Pancreas (tissue), 10 donors: Measurements from ENCODE around the gene SREBF2. TPM values are rescaled to one million over a fixed set of nuclear protein-coding genes. Genes with fewer than 3 reads are reported as not detected.

Experiments
- ATAC-seq, 4 donors: fragments of 200-7000 bp; cut with Tn5 transposase; one replicate each; pipeline versions ENCODE4 v1.8.0 to v1.9.1; 2020; ENCODE audit warnings: mild to moderate bottlenecking in 4 of 4, moderate library complexity in 4 of 4
- DNase-seq, 6 donors: peaks; one replicate each; pipeline ENCODE4 v3.0.0-alpha.2; 2020
- FAIRE-seq: peaks from 2 replicates; lab custom pipeline; 2012; peaks lifted over from hg19 to GRCh38; lab: Jason Lieb, UNC
- H3K27ac ChIP-seq, 4 donors: fragments of 200-600 bp; sonication (generic); 1 replicate in 3 of 4; 2 replicates in 1 of 4; pipeline versions ENCODE4 v1.5.0 to v1.8.0; 2020
- H3K27me3 ChIP-seq, 4 donors: fragments of 200-600 bp; one replicate each; pipeline ENCODE4 v1.8.0; 2021
- H3K36me3 ChIP-seq, 3 donors: fragments of 200-600 bp; sonication (generic) in 1 of 3; one replicate each; pipeline versions ENCODE4 v1.5.0 to v1.8.0; 2020 to 2021
- H3K4me1 ChIP-seq, 3 donors: fragments of 200-600 bp; one replicate each; pipeline ENCODE4 v1.8.0; 2021
- H3K4me3 ChIP-seq, 4 donors: fragments of 200-600 bp; sonication (generic) in 2 of 4; one replicate each; pipeline versions ENCODE4 v1.5.0 to v1.8.0; 2020 to 2021
- H3K9me3 ChIP-seq, 4 donors: fragments of 200-600 bp; one replicate each; pipeline ENCODE4 v1.8.0; 2021
- WGBS, 2 donors: extraction: QIAGEN DNeasy Blood & Tissue Kit; methylation state at CpG; one replicate each; pipeline ENCODE4 v1.1.7; 2013; 5-methylcytosine and 5-hydroxymethylcytosine counted together
- intact Hi-C, 3 donors: fragments of 100-400 bp; cut with DNase I; formaldehyde crosslinking; loops; one replicate each; pipeline versions ENCODE4 v1.11.1 to v1.14.2; 2022
- polyA plus RNA-seq, 2 donors: library from polyadenylated mRNA; stranded (reverse); fragments of 200-250 nt; gene quantifications; one replicate each; pipeline ENCODE4 v1.2.3, GENCODE V29; 2013
- total RNA-seq, 6 donors: library from RNA; stranded (reverse); fragmentation: NEBNext Ultra II Directional in 4 of 6; extraction: Animal tissue kit (Norgen Biotek cat#: 25700) in 4 of 6; gene quantifications; one replicate each; pipeline versions ENCODE4 v1.2.1 to v1.2.4, GENCODE V29; 2021 to 2023
- TF ChIP-seq, protein P1 (sequence below), 4 donors: fragments of 200-600 bp; sonication (generic) in 3 of 4; IDR thresholded peaks; one replicate each; pipeline versions ENCODE4 v1.5.0 to v1.8.0; 2021; ENCODE audit warnings: antibody characterized with exemption in 4 of 4
- donor health status: healthy with polysubstance abuse.
- donor health status: DM: no; HTN: no; CAD: no; lungs with moderate emphysema.
- donor health status: DM: no; HTN: no; CAD: no.
- donor health status: control.
- donor health status: control.
- donor health status: Bipolar disorder and iron deficiency.
- donor health status: DM: yes; HTN: yes; CAD: no.
- donor health status: DM: no; HTN: no; CAD: no.
- donor health status: DM: no; HTN: no; CAD: no.
- donor health status: DM: yes; HTN: yes; CAD: no.

Gene SREBF2
- total and polyA plus RNA-seq, 8 donors = 28.2 to 44.8 (median 34.6) TPM

DNA sequence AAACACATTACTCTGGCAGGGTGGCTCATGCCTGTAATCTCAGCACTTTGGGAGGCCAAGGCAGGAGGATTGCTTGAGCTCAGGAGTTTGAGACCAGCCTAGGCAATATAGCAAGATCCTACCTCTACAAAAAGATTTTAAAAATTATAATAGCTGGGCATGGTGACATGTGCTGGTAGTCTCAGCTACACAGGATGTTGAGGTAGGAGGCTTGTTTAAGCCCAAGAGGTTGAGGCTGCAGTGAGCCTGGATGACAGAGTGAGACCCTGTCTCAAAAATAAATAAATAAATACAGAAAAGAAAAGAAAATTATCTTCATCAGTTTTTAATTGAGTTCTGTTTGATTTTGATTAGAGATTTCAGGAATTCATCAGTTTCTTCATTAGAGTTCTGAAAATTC lies 27.3 kb upstream of the SREBF2 start:
- intact Hi-C loops = no loop called here
- TF ChIP-seq, protein P1, sequence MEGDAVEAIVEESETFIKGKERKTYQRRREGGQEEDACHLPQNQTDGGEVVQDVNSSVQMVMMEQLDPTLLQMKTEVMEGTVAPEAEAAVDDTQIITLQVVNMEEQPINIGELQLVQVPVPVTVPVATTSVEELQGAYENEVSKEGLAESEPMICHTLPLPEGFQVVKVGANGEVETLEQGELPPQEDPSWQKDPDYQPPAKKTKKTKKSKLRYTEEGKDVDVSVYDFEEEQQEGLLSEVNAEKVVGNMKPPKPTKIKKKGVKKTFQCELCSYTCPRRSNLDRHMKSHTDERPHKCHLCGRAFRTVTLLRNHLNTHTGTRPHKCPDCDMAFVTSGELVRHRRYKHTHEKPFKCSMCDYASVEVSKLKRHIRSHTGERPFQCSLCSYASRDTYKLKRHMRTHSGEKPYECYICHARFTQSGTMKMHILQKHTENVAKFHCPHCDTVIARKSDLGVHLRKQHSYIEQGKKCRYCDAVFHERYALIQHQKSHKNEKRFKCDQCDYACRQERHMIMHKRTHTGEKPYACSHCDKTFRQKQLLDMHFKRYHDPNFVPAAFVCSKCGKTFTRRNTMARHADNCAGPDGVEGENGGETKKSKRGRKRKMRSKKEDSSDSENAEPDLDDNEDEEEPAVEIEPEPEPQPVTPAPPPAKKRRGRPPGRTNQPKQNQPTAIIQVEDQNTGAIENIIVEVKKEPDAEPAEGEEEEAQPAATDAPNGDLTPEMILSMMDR (IDR thresholded peaks at IDR 0.05) = no peak
- ATAC-seq = no peak

DNA sequence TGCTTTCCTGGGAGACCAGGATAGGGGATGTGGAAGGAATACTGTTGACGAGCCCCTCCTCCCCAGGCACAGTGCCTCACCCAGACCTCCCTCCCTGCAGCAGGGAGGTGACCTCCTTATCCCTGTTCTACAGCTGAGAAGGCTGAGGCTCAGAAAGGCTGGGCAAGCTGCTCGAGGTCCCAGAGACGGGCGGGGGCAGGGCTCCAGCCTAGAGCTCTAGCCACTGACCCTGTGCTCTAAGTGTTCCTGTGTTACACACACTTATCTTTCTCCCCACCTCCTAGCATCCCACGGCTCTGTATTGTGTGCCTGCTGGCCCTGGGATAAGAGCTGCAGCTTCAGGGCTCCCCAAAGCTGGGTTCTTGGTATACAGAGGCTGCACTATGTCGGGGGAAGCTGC lies 24.5 kb upstream of the SREBF2 start:
- H3K4me3 ChIP-seq = no peak overlapping the region
- peaks cover 0 to 8% (median 0%) of the 10 kb centered on the region in 3 donors for H3K36me3 ChIP-seq
- ATAC-seq (no peak), DNase-seq (no peak), FAIRE-seq (no peak)
- H3K4me1 ChIP-seq = no peaks in the 10 kb centered on the region
- TF ChIP-seq, protein P1 (IDR thresholded peaks at IDR 0.05) = no peak
- H3K27ac ChIP-seq = no peak overlapping the region
- 85 to 87% methylated on average over 6 of the region's 6 CpGs for WGBS, 2 donors
- no peaks in the 10 kb centered on the region for H3K27me3 ChIP-seq
- no peaks in the 10 kb centered on the region for H3K9me3 ChIP-seq
- intact Hi-C loops = no loop called here

More for the DNA sequence above, 27.3 kb upstream of the SREBF2 start:
- Histone ChIP-seq H3K27me3 (no peaks in the 10 kb centered on the region), H3K4me1 (peaks cover 0 to 8% (median 6%) of the 10 kb centered on the region in 3 donors), H3K9me3 (no peaks in the 10 kb centered on the region), H3K4me3 (no peak overlapping the region), H3K36me3 (peaks cover 0 to 8% (median 0%) of the 10 kb centered on the region in 3 donors), H3K27ac (no peak overlapping the region)
- FAIRE-seq (no peak), DNase-seq (no peak)

DNA sequence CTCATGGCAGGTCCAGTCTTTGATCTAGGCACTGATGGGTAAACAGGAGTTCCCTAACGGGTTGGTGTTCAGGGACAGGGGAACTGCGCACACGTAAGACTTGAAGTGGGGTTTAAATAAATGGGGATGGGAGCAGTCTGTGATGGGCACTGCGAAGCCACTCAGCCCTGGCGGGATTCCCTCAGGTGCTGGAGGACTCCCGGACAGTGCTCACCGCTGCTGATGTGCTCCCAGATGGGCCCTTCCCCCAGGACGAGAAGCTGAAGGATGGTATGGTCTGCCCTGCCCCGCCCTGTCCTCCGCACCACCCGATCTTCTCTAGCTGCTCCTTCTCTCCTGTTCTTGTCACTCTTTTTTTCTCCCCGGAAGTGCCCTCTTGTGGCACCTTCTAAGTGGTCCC lies 22.9 kb upstream of the SREBF2 start:
- H3K9me3 ChIP-seq = no peaks in the 10 kb centered on the region
- no peak overlapping the region for H3K4me3 ChIP-seq
- H3K36me3 ChIP-seq = peaks cover 0 to 8% (median 0%) of the 10 kb centered on the region in 3 donors
- H3K27me3 ChIP-seq = no peaks in the 10 kb centered on the region
- TF ChIP-seq, protein P1 (IDR thresholded peaks at IDR 0.05) = no peak
- no peaks in the 10 kb centered on the region for H3K4me1 ChIP-seq
- DNase-seq (no peak), ATAC-seq (no peak), FAIRE-seq (no peak)
- no peak overlapping the region for H3K27ac ChIP-seq
- WGBS, 2 donors = 95% methylated on average over 12 of the region's 12 CpGs
- intact Hi-C loops = no loop called here

DNA sequence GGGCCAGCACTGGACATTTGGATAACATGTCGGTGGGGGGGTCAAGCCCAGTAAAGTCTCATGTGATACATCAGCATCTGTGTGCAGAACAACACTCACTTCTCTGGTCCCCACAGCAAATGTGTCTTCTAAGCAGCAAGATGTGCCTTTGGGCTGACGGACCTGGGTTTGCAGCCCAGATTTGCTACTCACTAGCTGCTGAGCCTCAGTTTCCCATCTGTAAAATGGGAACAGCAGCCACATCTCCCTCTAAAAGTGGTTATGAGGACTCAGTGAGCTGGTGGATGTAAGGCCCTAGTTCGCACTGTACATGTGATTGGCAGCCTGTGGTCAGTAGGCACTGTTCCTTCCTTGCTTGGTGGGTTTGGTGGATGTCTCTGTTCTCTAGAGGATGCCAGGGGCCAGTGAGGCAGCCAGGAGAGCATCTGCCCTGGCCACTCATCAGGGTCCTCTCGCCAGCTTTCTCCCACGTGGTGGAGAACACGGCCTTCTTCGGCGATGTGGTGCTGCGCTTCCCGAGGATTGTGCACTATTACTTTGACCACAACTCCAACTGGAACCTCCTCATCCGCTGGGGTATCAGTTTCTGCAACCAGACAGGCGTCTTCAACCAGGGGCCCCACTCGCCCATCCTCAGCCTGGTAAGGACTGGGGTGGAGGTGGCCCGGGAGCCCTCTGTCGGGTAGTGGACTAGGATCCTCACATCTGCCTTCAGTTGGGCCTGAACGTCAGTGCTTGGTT lies 19.9 kb upstream of the SREBF2 start:
- H3K4me1 ChIP-seq = no peaks in the 10 kb centered on the region
- intact Hi-C loops = no loop called here
- DNase-seq (no peak), ATAC-seq (no peak), FAIRE-seq (no peak)
- H3K4me3 ChIP-seq = no peak overlapping the region
- 93 to 95% methylated on average over 16 of the region's 16 CpGs for WGBS, 2 donors
- H3K27me3 ChIP-seq = no peaks in the 10 kb centered on the region
- H3K36me3 ChIP-seq = peaks cover 0 to 8% (median 0%) of the 10 kb centered on the region in 3 donors
- no peaks in the 10 kb centered on the region for H3K9me3 ChIP-seq
- TF ChIP-seq, protein P1 (IDR thresholded peaks at IDR 0.05) = no peak
- no peak overlapping the region for H3K27ac ChIP-seq

DNA sequence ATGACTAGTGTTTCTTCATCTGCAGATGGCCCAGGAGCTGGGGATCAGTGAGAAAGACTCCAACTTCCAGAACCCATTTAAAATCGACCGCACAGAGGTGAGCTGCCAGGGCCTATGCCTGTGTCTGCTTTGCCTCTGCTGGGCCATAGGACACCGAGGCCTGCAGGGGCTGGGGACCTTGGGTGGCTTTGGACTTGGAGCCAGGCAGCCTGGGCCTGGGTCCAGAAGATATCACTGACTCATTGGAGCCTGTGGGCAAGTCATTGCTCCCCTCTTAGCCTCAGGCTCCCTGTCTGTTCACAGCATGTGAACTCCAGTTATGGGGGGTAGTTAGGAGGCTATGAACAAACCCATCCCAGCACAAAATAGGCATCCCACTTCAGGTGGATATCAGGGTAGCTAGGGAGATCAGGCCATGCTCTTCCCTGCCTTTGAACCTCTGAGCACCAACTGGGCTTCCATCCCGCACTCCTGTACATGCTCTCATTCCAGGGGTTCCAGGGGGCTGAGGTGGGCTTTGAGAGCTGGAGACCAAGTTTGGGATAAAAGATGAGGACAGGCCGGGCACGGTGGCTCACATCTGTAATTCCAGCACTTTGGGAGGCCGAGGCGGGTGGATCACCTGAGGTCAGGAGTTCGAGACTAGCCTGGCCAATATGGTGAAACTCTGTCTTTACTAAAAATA lies 19.0 kb upstream of the SREBF2 start:
- DNase-seq = no peak
- Histone ChIP-seq H3K4me1 (no peaks in the 10 kb centered on the region), H3K27me3 (no peaks in the 10 kb centered on the region), H3K27ac (no peak overlapping the region), H3K4me3 (no peak overlapping the region), H3K36me3 (peaks cover 0 to 8% (median 0%) of the 10 kb centered on the region in 3 donors), H3K9me3 (no peaks in the 10 kb centered on the region)
- ATAC-seq = no peak
- 94 to 98% methylated on average over 9 of the region's 9 CpGs for WGBS, 2 donors
- TF ChIP-seq, protein P1 (IDR thresholded peaks at IDR 0.05) = no peak
- intact Hi-C loops = no loop called here
- no peak for FAIRE-seq
